Stimulated activated CD8-positive, alpha-beta memory T cell treated with anti-CD3 and anti-CD28 coated beads, Interleukin-12 subunit alpha, Interleukin-12 subunit beta, amount 100 ng/mL, for 4 hours (primary cell): Measurements from ENCODE around the gene SAT1.
"Not testable (repeated sequence)": the region's sequence is repeated elsewhere in the genome, so short reads cannot be mapped to it uniquely, and the experiment has no call there.

Experiments
- DNase-seq: peaks from one replicate; pipeline ENCODE4 v3.0.0-alpha.2; 2020; ENCODE audit warnings: low read depth

The SAT1 gene

GRCh38 chrX:23782863-23783588 is at the start of gene SAT1:
TSS of gene SAT1 (plus strand) at chrX:23783173. CDS start at chrX:23783352, 179 bp downstream.
- peak; percentile 81 for DNase-seq

- no peak for DNase-seq
Measured at GRCh38 chrX:23736030-23736429, 46.9 kb upstream of the SAT1 start.

- DNase-seq = no peak
Measured at GRCh38 chrX:23737413-23737812, 45.6 kb upstream of the SAT1 start.

- no peak for DNase-seq
Measured at GRCh38 chrX:23742174-23742696, 40.7 kb upstream of the SAT1 start.

GRCh38 chrX:23742697-23743622 is 40.0 kb upstream of the SAT1 start, which contains the start of gene ACOT9:
TSS of gene ACOT9 (minus strand) at chrX:23743276. CDS start at chrX:23743144, 132 bp downstream.
- DNase-seq = peak; percentile 48

- not testable (repeated sequence) for DNase-seq
Measured at GRCh38 chrX:23743623-23743971, 39.4 kb upstream of the SAT1 start.

- no peak for DNase-seq
Measured at GRCh38 chrX:23745786-23746185, 37.2 kb upstream of the SAT1 start.

- DNase-seq = no peak
Measured at GRCh38 chrX:23749129-23749528, 33.8 kb upstream of the SAT1 start.

GRCh38 chrX:23749576-23749975 is 33.4 kb upstream of the SAT1 start:
- no peak for DNase-seq

GRCh38 chrX:23752740-23753415 is 30.1 kb upstream of the SAT1 start:
- DNase-seq = no peak

- no peak for DNase-seq
Measured at GRCh38 chrX:23754664-23755063, 28.3 kb upstream of the SAT1 start.

- peak; percentile 19 for DNase-seq
Measured at GRCh38 chrX:23756165-23756564, 26.8 kb upstream of the SAT1 start.

- DNase-seq = no peak
Measured at GRCh38 chrX:23759821-23760220, 23.2 kb upstream of the SAT1 start.

GRCh38 chrX:23764188-23764984 is 18.6 kb upstream of the SAT1 start:
- DNase-seq = no peak

GRCh38 chrX:23765449-23765848 is 17.5 kb upstream of the SAT1 start:
- no peak for DNase-seq

- no peak for DNase-seq
Measured at GRCh38 chrX:23765868-23766267, 17.1 kb upstream of the SAT1 start.

GRCh38 chrX:23766650-23767551 is 16.1 kb upstream of the SAT1 start:
- DNase-seq = no peak

- DNase-seq = no peak
Measured at GRCh38 chrX:23770142-23770541, 12.8 kb upstream of the SAT1 start.

- not testable (repeated sequence) for DNase-seq
Measured at GRCh38 chrX:23771086-23771485, 11.9 kb upstream of the SAT1 start.

GRCh38 chrX:23773601-23774175 is 9.3 kb upstream of the SAT1 start:
- DNase-seq = peak; percentile 10
